Naive B cell (primary cell): ENCODE data around the gene VASN. TPM values are rescaled to one million over a fixed set of nuclear protein-coding genes. Genes with fewer than 3 reads are reported as not detected.
"Not testable (repeated sequence)": the region's sequence is repeated elsewhere in the genome, so short reads cannot be mapped to it uniquely, and the experiment has no call there.

Experiments used
- ATAC-seq, 2 donors: fragments of 150-1000 bp; cut with Tn5 transposase; 2 replicates each; pipeline ENCODE4 v1.10.0; 2021; ENCODE audit warnings: low read depth in 2 of 2, mild to moderate bottlenecking in 2 of 2, moderate library complexity in 2 of 2
- DNase-seq: peaks from one replicate; pipeline ENCODE4 v3.0.0; 2022
- H3K27ac Mint-ChIP-seq, 6 donors: one replicate each; pipeline ENCODE4 v1.8.0; 2020 to 2022; ENCODE audit warnings: mild to moderate bottlenecking in 6 of 6, mixed read lengths in 6 of 6, moderate library complexity in 5 of 6, inconsistent platforms in 2 of 6
- H3K27me3 Mint-ChIP-seq, 3 donors: one replicate each; pipeline ENCODE4 v1.8.0; 2021 to 2022; ENCODE audit warnings: mixed read lengths in 3 of 3, mild to moderate bottlenecking in 1 of 3
- H3K36me3 Mint-ChIP-seq, 2 donors: one replicate each; pipeline ENCODE4 v1.8.0; 2020 to 2022; ENCODE audit warnings: mixed read lengths in 2 of 2, inconsistent platforms in 1 of 2, mild to moderate bottlenecking in 1 of 2
- H3K4me1 Mint-ChIP-seq, 3 donors: one replicate each; pipeline ENCODE4 v1.8.0; 2020 to 2022; ENCODE audit warnings: mixed read lengths in 3 of 3, inconsistent platforms in 1 of 3, mild to moderate bottlenecking in 1 of 3, moderate library complexity in 1 of 3
- H3K4me3 Mint-ChIP-seq, 8 donors: one replicate each; pipeline ENCODE4 v1.8.0; 2020 to 2022; ENCODE audit warnings: mild to moderate bottlenecking in 8 of 8, mixed read lengths in 8 of 8, moderate library complexity in 8 of 8, inconsistent platforms in 2 of 8
- H3K9me3 Mint-ChIP-seq, 7 donors: one replicate each; pipeline ENCODE4 v1.8.0; 2020 to 2022; ENCODE audit warnings: mixed read lengths in 7 of 7, mild to moderate bottlenecking in 5 of 7, inconsistent platforms in 2 of 7, moderate library complexity in 1 of 7
- polyA plus RNA-seq, 6 donors: library from polyadenylated mRNA; unstranded; fragments of 300-500 nt; fragmentation: Illumina TruSeq; gene quantifications; one replicate each; pipeline ENCODE4 v1.2.3, GENCODE V29; 2021; ENCODE audit warnings: low read depth in 6 of 6

VASN gene
- polyA plus RNA-seq, 6 donors from 2014 or later = 0.13 to 0.21 (median 0.16) TPM; not detected in 3

- ATAC-seq (no peak), DNase-seq (no peak)
- H3K9me3 Mint-ChIP-seq = no peaks in the 10 kb centered on the region
- no peak overlapping the region for H3K27ac Mint-ChIP-seq
- peaks cover 0 to 7% (median 5%) of the 10 kb centered on the region in 3 donors for H3K4me1 Mint-ChIP-seq
- no peaks in the 10 kb centered on the region for H3K36me3 Mint-ChIP-seq
- no peak overlapping the region for H3K4me3 Mint-ChIP-seq
- H3K27me3 Mint-ChIP-seq = peaks cover 0 to 4% (median 0%) of the 10 kb centered on the region in 3 donors
These were observed 39.6 kb upstream of the VASN start for GRCh38 chr16:4332083-4332482.

- Mint-ChIP-seq H3K27ac (no peak overlapping the region), H3K27me3 (peaks cover 0 to 4% (median 0%) of the 10 kb centered on the region in 3 donors), H3K4me1 (peaks cover 0 to 7% (median 5%) of the 10 kb centered on the region in 3 donors), H3K4me3 (no peak overlapping the region), H3K9me3 (no peaks in the 10 kb centered on the region), H3K36me3 (no peaks in the 10 kb centered on the region)
- no peak for ATAC-seq
- no peak for DNase-seq
These were observed 38.9 kb upstream of the VASN start for GRCh38 chr16:4332623-4333307.

GRCh38 chr16:4333308-4333638, 38.4 kb upstream of the VASN start:
- no peak for DNase-seq
- no peaks in the 10 kb centered on the region for H3K9me3 Mint-ChIP-seq
- H3K36me3 Mint-ChIP-seq = no peaks in the 10 kb centered on the region
- H3K4me1 Mint-ChIP-seq = peaks cover 0 to 5% (median 4%) of the 10 kb centered on the region in 3 donors
- H3K27me3 Mint-ChIP-seq = peaks cover 0 to 4% (median 0%) of the 10 kb centered on the region in 3 donors
- H3K4me3 Mint-ChIP-seq = no peak overlapping the region
- no peak for ATAC-seq
- H3K27ac Mint-ChIP-seq = no peak overlapping the region

- not testable (repeated sequence) for H3K4me1 Mint-ChIP-seq, ATAC-seq, H3K9me3 Mint-ChIP-seq, H3K36me3 Mint-ChIP-seq, H3K27me3 Mint-ChIP-seq, H3K4me3 Mint-ChIP-seq, DNase-seq
- peak overlapping the region in 2 of 6 donors; percentile 16 to 22 for H3K27ac Mint-ChIP-seq
These were observed 37.9 kb upstream of the VASN start for GRCh38 chr16:4333714-4334113.

GRCh38 chr16:4334724-4335495, 36.7 kb upstream of the VASN start:
- Mint-ChIP-seq H3K9me3 (no peaks in the 10 kb centered on the region), H3K4me3 (no peak overlapping the region), H3K27ac (no peak overlapping the region), H3K4me1 (peaks cover 0 to 2% (median 0%) of the 10 kb centered on the region in 3 donors), H3K36me3 (no peaks in the 10 kb centered on the region), H3K27me3 (peaks cover 0 to 4% (median 0%) of the 10 kb centered on the region in 3 donors)
- DNase-seq (no peak), ATAC-seq (no peak)

- no peaks in the 10 kb centered on the region for H3K4me1 Mint-ChIP-seq
- no peak for ATAC-seq
- H3K27me3 Mint-ChIP-seq = no peaks in the 10 kb centered on the region
- H3K27ac Mint-ChIP-seq = no peak overlapping the region
- no peak for DNase-seq
- H3K9me3 Mint-ChIP-seq = no peaks in the 10 kb centered on the region
- no peak overlapping the region for H3K4me3 Mint-ChIP-seq
- no peaks in the 10 kb centered on the region for H3K36me3 Mint-ChIP-seq
These were observed 34.7 kb upstream of the VASN start for GRCh38 chr16:4336701-4337539.

- no peaks in the 10 kb centered on the region for H3K4me1 Mint-ChIP-seq
- H3K27ac Mint-ChIP-seq = no peak overlapping the region
- H3K36me3 Mint-ChIP-seq = no peaks in the 10 kb centered on the region
- H3K4me3 Mint-ChIP-seq = no peak overlapping the region
- H3K27me3 Mint-ChIP-seq = no peaks in the 10 kb centered on the region
- ATAC-seq (no peak), DNase-seq (no peak)
- no peaks in the 10 kb centered on the region for H3K9me3 Mint-ChIP-seq
These were observed 34.0 kb upstream of the VASN start for GRCh38 chr16:4337540-4338088.

GRCh38 chr16:4338125-4338582, 33.5 kb upstream of the VASN start:
- ATAC-seq (no peak), DNase-seq (no peak)
- Mint-ChIP-seq H3K27ac (no peak overlapping the region), H3K36me3 (no peaks in the 10 kb centered on the region), H3K27me3 (no peaks in the 10 kb centered on the region), H3K4me3 (no peak overlapping the region), H3K4me1 (no peaks in the 10 kb centered on the region), H3K9me3 (no peaks in the 10 kb centered on the region)

GRCh38 chr16:4338712-4339299, 32.8 kb upstream of the VASN start:
- Mint-ChIP-seq H3K4me1 (peaks cover under 1 to 6% (median 5%) of the 10 kb centered on the region in 3 donors), H3K9me3 (peaks cover 0 to under 1% (median 0%) of the 10 kb centered on the region in 7 donors), H3K4me3 (no peak overlapping the region), H3K27ac (peak overlapping the region in 1 of 6 donors; percentile 21), H3K27me3 (no peaks in the 10 kb centered on the region), H3K36me3 (no peaks in the 10 kb centered on the region)
- DNase-seq = no peak
- ATAC-seq = no peak

- H3K4me3 Mint-ChIP-seq = no peak overlapping the region
- ATAC-seq = no peak
- no peak overlapping the region for H3K27ac Mint-ChIP-seq
- H3K4me1 Mint-ChIP-seq = peaks cover 4 to 7% (median 7%) of the 10 kb centered on the region in 3 donors
- H3K9me3 Mint-ChIP-seq = peaks cover 0 to 1% (median 0%) of the 10 kb centered on the region in 7 donors
- no peaks in the 10 kb centered on the region for H3K27me3 Mint-ChIP-seq
- H3K36me3 Mint-ChIP-seq = no peaks in the 10 kb centered on the region
- DNase-seq = no peak
These were observed 32.2 kb upstream of the VASN start for GRCh38 chr16:4339455-4339854.

- no peak overlapping the region for H3K4me3 Mint-ChIP-seq
- no peaks in the 10 kb centered on the region for H3K27me3 Mint-ChIP-seq
- no peaks in the 10 kb centered on the region for H3K36me3 Mint-ChIP-seq
- peaks cover 7 to 10% (median 7%) of the 10 kb centered on the region in 3 donors for H3K4me1 Mint-ChIP-seq
- H3K9me3 Mint-ChIP-seq = peaks cover 0 to 1% (median 0%) of the 10 kb centered on the region in 7 donors
- ATAC-seq = no peak
- H3K27ac Mint-ChIP-seq = no peak overlapping the region
- no peak for DNase-seq
These were observed 31.7 kb upstream of the VASN start for GRCh38 chr16:4339909-4340308.

- no peak overlapping the region for H3K4me3 Mint-ChIP-seq
- no peaks in the 10 kb centered on the region for H3K36me3 Mint-ChIP-seq
- peaks cover 0 to 1% (median 0%) of the 10 kb centered on the region in 7 donors for H3K9me3 Mint-ChIP-seq
- ATAC-seq (no peak), DNase-seq (no peak)
- H3K27ac Mint-ChIP-seq = no peak overlapping the region
- H3K4me1 Mint-ChIP-seq = peaks cover 7 to 13% (median 8%) of the 10 kb centered on the region in 3 donors
- no peaks in the 10 kb centered on the region for H3K27me3 Mint-ChIP-seq
These were observed 31.2 kb upstream of the VASN start for GRCh38 chr16:4340443-4340842.

- no peak overlapping the region for H3K4me3 Mint-ChIP-seq
- ATAC-seq (no peak), DNase-seq (no peak)
- peaks cover 0 to 1% (median 0%) of the 10 kb centered on the region in 7 donors for H3K9me3 Mint-ChIP-seq
- no peak overlapping the region for H3K27ac Mint-ChIP-seq
- H3K27me3 Mint-ChIP-seq = no peaks in the 10 kb centered on the region
- peaks cover 7 to 16% (median 8%) of the 10 kb centered on the region in 3 donors for H3K4me1 Mint-ChIP-seq
- no peaks in the 10 kb centered on the region for H3K36me3 Mint-ChIP-seq
These were observed 30.4 kb upstream of the VASN start for GRCh38 chr16:4341250-4341649.
